OCI-LY7 (cell line): ENCODE measurements around the gene CD274. TPM values are rescaled to one million over a fixed set of nuclear protein-coding genes. Genes with fewer than 3 reads are reported as not detected.

Source experiments
- BruUV-seq: library from RNA; stranded (reverse); fragments of 400-500 nt; replicated peaks from 2 replicates; lab custom pipeline; 2021; lab: Mats Ljungman, UMichigan
- CTCF ChIA-PET: fragments of 300-600 bp; sonication (Branson Sonifier 250); formaldehyde crosslinking; loops from one replicate; lab custom pipeline; 2022; ENCODE audit warnings: antibody characterized with exemption; ENCODE audit not compliant: unreplicated experiment; lab: Charles Lee
- POLR2A ChIA-PET: fragments of 300-600 bp; sonication (Branson Sonifier 250); formaldehyde crosslinking; loops from one replicate; lab custom pipeline; 2022; ENCODE audit warnings: antibody characterized with exemption; lab: Charles Lee
- DNase-seq: peaks from one replicate; pipeline ENCODE4 v3.0.0-alpha.2; 2015; ENCODE audit warnings: low spot score
- H2AFZ ChIP-seq: fragments of 200-600 bp; sonication (generic), shearing (Covaris generic); 2 replicates; pipeline ENCODE4 v1.6.1; 2014; ENCODE audit warnings: mild to moderate bottlenecking, antibody characterized with exemption, low read length, moderate library complexity
- H3K27ac ChIP-seq: fragments of 200-600 bp; sonication (generic); 2 replicates; pipeline ENCODE4 v1.5.1; 2014; ENCODE audit warnings: mixed run types, low read depth, mild to moderate bottlenecking, moderate library complexity, low read length, inconsistent platforms; ENCODE audit not compliant: poor library complexity, severe bottlenecking
- H3K36me3 ChIP-seq: fragments of 200-600 bp; sonication (generic); 2 replicates; pipeline ENCODE4 v1.6.1; 2014; ENCODE audit warnings: mild to moderate bottlenecking, antibody characterized with exemption, low read length, moderate library complexity, mixed read lengths; ENCODE audit not compliant: insufficient read depth
- H3K4me1 ChIP-seq: fragments of 200-600 bp; sonication (generic); 2 replicates; pipeline ENCODE4 v1.5.1; 2014; ENCODE audit warnings: mild to moderate bottlenecking, low read length; ENCODE audit not compliant: insufficient read depth, poor library complexity, severe bottlenecking
- H3K4me2 ChIP-seq: fragments of 200-600 bp; sonication (generic); 2 replicates; pipeline ENCODE4 v1.6.1; 2014; ENCODE audit warnings: mild to moderate bottlenecking, low read length
- H3K4me3 ChIP-seq: fragments of 200-600 bp; sonication (generic); 2 replicates; pipeline ENCODE4 v1.5.1; 2014; ENCODE audit warnings: mild to moderate bottlenecking, low read depth, low read length; ENCODE audit not compliant: poor library complexity, severe bottlenecking
- H3K79me2 ChIP-seq: fragments of 200-600 bp; sonication (generic); 2 replicates; pipeline ENCODE4 v1.6.1; 2016; ENCODE audit warnings: low read depth, mild to moderate bottlenecking, low read length, moderate library complexity, mixed read lengths; ENCODE audit not compliant: insufficient read depth
- H3K9me2 ChIP-seq: fragments of 200-600 bp; sonication (generic); 2 replicates; pipeline ENCODE4 v1.6.1; 2016; ENCODE audit warnings: mild to moderate bottlenecking, low read length, mixed read lengths; ENCODE audit not compliant: insufficient read depth
- H3K9me3 ChIP-seq: fragments of 200-600 bp; sonication (generic); 2 replicates; pipeline ENCODE4 v1.6.1; 2014; ENCODE audit warnings: mild to moderate bottlenecking, mixed run types, low read length, mixed read lengths
- H4K20me1 ChIP-seq: fragments of 200-600 bp; sonication (generic); 2 replicates; pipeline ENCODE4 v1.6.1; 2014; ENCODE audit warnings: mild to moderate bottlenecking, antibody characterized with exemption, low read length, moderate library complexity, mixed read lengths; ENCODE audit not compliant: insufficient read depth
- CTCF ChIP-seq: fragments of 200-600 bp; sonication (generic); conservative IDR thresholded peaks from 2 replicates; pipeline ENCODE4 v1.5.1; 2014; ENCODE audit warnings: mild to moderate bottlenecking, antibody characterized with exemption, low read length, moderate library complexity, mixed read lengths
- EZH2phosphoT487 ChIP-seq: fragments of 200-600 bp; sonication (generic); IDR thresholded peaks from 2 replicates; pipeline ENCODE4 v1.6.1; 2018; ENCODE audit warnings: low read depth, borderline replicate concordance, mild to moderate bottlenecking, mixed run types, antibody characterized with exemption, low read length, moderate library complexity, mixed read lengths
- intact Hi-C: fragments of 100-400 bp; cut with micrococcal nuclease; formaldehyde crosslinking; loops from one replicate; pipeline ENCODE4 v1.10.0; 2022; ENCODE audit not compliant: unreplicated experiment
- total RNA-seq, 2 experiments: library from RNA; depleted of rRNA in 1 of 2; stranded (reverse); fragments of >200 nt in 1 of 2; shearing (Covaris generic) in 1 of 2; gene quantifications; 2 replicates each; pipeline ENCODE4 v1.2.3, GENCODE V29; 2014 to 2022

The CD274 gene
- total RNA-seq, 2 experiments from 2014 or later = 0.15 to 0.57 TPM

- no peaks in the 10 kb centered on the region for H4K20me1 ChIP-seq
- TF ChIP-seq CTCF (peak; percentile 54), EZH2phosphoT487 (no peak)
- POLR2A ChIA-PET = interaction anchor here (0.6 to 5.0 kb wide), 16 partner anchors 11 to 772 kb away, joined by 3 to 36 read pairs (median 6); partner anchors contain the start of genes AK3 and CD274
Observed at GRCh38 chr9:5437254-5438216, 12.8 kb upstream of the CD274 start, which contains the start of gene PLGRKT. Gene PLGRKT (minus strand): TSS chr9:5437925. CDS start chr9:5431977, 5,948 bp downstream.

DNA sequence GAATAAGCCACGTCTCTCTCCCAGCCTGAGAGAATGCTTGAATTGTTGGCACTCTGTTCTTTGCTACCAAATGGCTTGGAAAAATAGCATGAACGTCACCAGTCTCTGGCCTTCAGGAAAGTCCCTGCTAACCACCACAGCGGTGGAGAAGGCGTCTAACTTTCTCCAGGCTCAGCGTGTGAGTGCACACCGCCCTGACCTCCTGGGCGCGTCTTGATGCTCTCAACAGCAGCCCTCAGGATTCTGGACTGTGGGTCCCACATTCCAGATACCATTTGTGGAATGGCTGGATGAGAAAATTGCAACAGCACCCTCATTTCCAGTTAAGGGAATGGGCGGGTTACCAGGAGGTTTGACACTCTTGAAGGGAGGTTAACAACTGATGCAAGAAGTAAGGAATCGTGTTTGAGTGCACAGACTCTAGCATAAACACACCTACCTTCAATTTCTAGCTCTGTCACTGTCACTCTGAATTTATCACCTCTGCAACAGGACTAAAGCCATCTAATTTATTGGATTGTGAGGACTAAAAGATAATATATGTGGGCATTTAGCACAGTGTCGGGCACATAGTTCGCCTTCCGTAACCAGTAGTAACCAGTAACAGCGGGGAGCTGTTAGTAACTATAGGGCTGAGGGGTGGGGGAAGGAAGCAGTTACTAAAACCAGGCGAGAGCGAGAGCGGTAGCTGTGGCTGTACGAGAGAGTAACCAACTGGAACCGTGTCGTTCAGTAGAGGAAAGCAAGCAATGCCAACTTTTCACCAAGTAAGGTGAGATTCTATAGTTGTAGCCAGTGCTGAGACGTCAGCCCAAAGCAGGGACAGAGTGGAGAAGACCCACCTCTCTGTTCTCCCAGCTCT, 11.8 kb upstream of the CD274 start:
- no peaks in the 10 kb centered on the region for H3K9me2 ChIP-seq
- H3K79me2 ChIP-seq = peaks cover 3% of the 10 kb centered on the region; the same call in 1 of the 2 replicates
- intact Hi-C loops = loop anchor here (2.0 to 5.0 kb wide), 12 partner anchors 49 to 776 kb away; partner anchors contain the start of genes AK3, CDC37L1, ERMP1 and JAK2
- no peaks in the 10 kb centered on the region for H4K20me1 ChIP-seq
- peaks cover 13% of the 10 kb centered on the region for H3K36me3 ChIP-seq
- H3K4me1 ChIP-seq = peaks cover 41% of the 10 kb centered on the region
- peak; percentile 90 for DNase-seq
- no peak for TF ChIP-seq EZH2phosphoT487
- no peak for TF ChIP-seq CTCF
- CTCF ChIA-PET = interaction anchor here (0.5 to 1.6 kb wide), 5 partner anchors 12 to 150 kb away, joined by 3 to 10 read pairs (median 4); partner anchors contain the start of gene CD274
- H3K4me2 ChIP-seq = peak overlapping the region; percentile 89
- peak overlapping the region; percentile 90 for H3K27ac ChIP-seq
- H3K4me3 ChIP-seq = peak overlapping the region; percentile 75
- POLR2A ChIA-PET = interaction anchor here (0.6 to 5.0 kb wide), 20 partner anchors 9 to 1294 kb away, joined by 3 to 36 read pairs (median 5); partner anchors contain the start of genes AK3, CD274 and RIC1
- no peaks in the 10 kb centered on the region; the same call in 1 of the 2 replicates for H3K9me3 ChIP-seq
- H2AFZ ChIP-seq = peak overlapping the region; percentile 69; the same call in 1 of the 2 replicates
- BruUV-seq = TSS peak; percentile 96

More at GRCh38 chr9:5437254-5438216, 12.8 kb upstream of the CD274 start, which contains the start of gene PLGRKT:
- H3K9me2 ChIP-seq = no peaks in the 10 kb centered on the region
- peak within 1 kb of the TSS; percentile 89 for H3K4me2 ChIP-seq
- peak within 1 kb of the TSS; percentile 90 for H3K27ac ChIP-seq
- peak within 1 kb of the TSS; percentile 85; the same call in 1 of the 2 replicates for H2AFZ ChIP-seq
- H3K79me2 ChIP-seq = peaks cover 3% of the 10 kb centered on the region; the same call in 1 of the 2 replicates
- peak within 1 kb of the TSS; percentile 75 for H3K4me3 ChIP-seq
- H3K36me3 ChIP-seq = peaks cover 13% of the 10 kb centered on the region
- intact Hi-C loops = loop anchor here (2.0 to 5.0 kb wide), 12 partner anchors 50 to 775 kb away; partner anchors contain the start of genes AK3, CDC37L1, ERMP1 and JAK2
- DNase-seq = peak; percentile 97
- H3K9me3 ChIP-seq = no peaks in the 10 kb centered on the region; the same call in 1 of the 2 replicates
- peaks cover 41% of the 10 kb centered on the region for H3K4me1 ChIP-seq
- CTCF ChIA-PET = interaction anchor here (1.5 kb wide), 1 partner anchor 146 kb away, joined by 4 read pairs; no protein-coding TSS in a partner anchor
- BruUV-seq = TSS peak; percentile 84
